ENCODE data around the gene ORC5.

Gene ORC5

DNA sequence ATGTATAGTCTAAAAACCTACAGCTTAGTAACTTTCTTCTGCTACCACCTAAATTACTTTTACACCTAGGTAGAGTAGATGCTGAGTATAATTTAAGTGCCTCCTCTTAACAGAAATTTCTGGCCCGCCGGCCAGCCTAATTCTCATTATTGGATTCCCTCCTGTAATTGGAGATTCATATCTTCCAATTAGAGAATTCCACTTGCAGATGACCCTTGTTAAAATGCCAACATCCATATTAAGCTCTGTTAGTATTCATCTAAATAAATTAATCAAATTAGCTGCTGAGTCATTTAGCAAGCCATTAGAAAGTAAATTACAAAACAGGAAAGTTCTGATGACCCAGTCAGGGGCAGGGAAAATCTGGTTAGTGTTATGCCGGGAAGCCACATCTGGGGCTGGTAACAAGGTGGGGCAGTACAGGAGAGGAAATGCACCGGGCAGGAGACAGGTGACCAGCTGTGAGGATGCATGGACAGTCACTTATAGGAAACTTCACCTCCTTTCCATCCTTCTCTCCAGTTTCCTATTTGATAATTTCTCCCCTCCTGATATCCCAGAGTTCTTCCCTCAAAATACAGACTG, 82.8 kb downstream of the ORC5 start:
- ChIA-PET CTCF (no interaction called here), POLR2A (no interaction called here)
- TF ChIP-seq TARDBP (IDR thresholded peaks at IDR 0.05) (no peak), PKNOX1 (IDR thresholded peaks at IDR 0.05) (no peak), ZNF384 (IDR thresholded peaks at IDR 0.05) (no peak), FOXA1 (IDR thresholded peaks at IDR 0.05) (no peak), LEF1 (IDR thresholded peaks at IDR 0.05; ENCODE audit: borderline replicate concordance) (no peak), FOXK2 (IDR thresholded peaks at IDR 0.05) (no peak), NFRKB (IDR thresholded peaks at IDR 0.05) (no peak), SUZ12 (IDR thresholded peaks at IDR 0.05) (no peak), HDGF (IDR thresholded peaks at IDR 0.05; ENCODE audit: borderline replicate concordance) (no peak), ARNT (IDR thresholded peaks at IDR 0.05) (no peak), CTBP1 (IDR thresholded peaks at IDR 0.05; ENCODE audit: borderline replicate concordance) (no peak), FOXM1 (IDR thresholded peaks at IDR 0.05; ENCODE audit: borderline replicate concordance) (no peak), BHLHE40 (IDR thresholded peaks at IDR 0.05; ENCODE audit: borderline replicate concordance) (no peak), ELF4 (IDR thresholded peaks at IDR 0.05) (no peak), L3MBTL2 (conservative IDR thresholded peaks at IDR 0.05) (no peak)
- no peak for DNase-seq (ENCODE audit: extremely low spot score)

GRCh38 chr7:104124469-104124868, 83.3 kb downstream of the ORC5 start:
- DNase-seq (ENCODE audit: extremely low spot score), result no peak
- CTCF ChIA-PET, result no interaction called here
- TF ChIP-seq CTBP1 (IDR thresholded peaks at IDR 0.05; ENCODE audit: borderline replicate concordance) (no peak), ZNF384 (IDR thresholded peaks at IDR 0.05) (no peak), FOXA1 (IDR thresholded peaks at IDR 0.05) (no peak), LEF1 (IDR thresholded peaks at IDR 0.05; ENCODE audit: borderline replicate concordance) (no peak), HDGF (IDR thresholded peaks at IDR 0.05; ENCODE audit: borderline replicate concordance) (no peak), NFRKB (IDR thresholded peaks at IDR 0.05) (no peak), SP1 (IDR thresholded peaks at IDR 0.05) (no peak), FOXK2 (IDR thresholded peaks at IDR 0.05) (no peak), BHLHE40 (IDR thresholded peaks at IDR 0.05; ENCODE audit: borderline replicate concordance) (no peak), PKNOX1 (IDR thresholded peaks at IDR 0.05) (no peak), ELF4 (IDR thresholded peaks at IDR 0.05) (no peak), FOXM1 (IDR thresholded peaks at IDR 0.05; ENCODE audit: borderline replicate concordance) (no peak), SUZ12 (IDR thresholded peaks at IDR 0.05) (no peak)
- POLR2A ChIA-PET, result no interaction called here

- CTCF ChIA-PET, result no interaction called here
- TF ChIP-seq SUZ12 (IDR thresholded peaks at IDR 0.05), result no peak
- no peak for TF ChIP-seq L3MBTL2 (conservative IDR thresholded peaks at IDR 0.05)
- no peak for TF ChIP-seq FOXK2 (IDR thresholded peaks at IDR 0.05)
- no peak for TF ChIP-seq FOXA1 (IDR thresholded peaks at IDR 0.05)
- TF ChIP-seq LEF1 (IDR thresholded peaks at IDR 0.05; ENCODE audit: borderline replicate concordance), result no peak
- no peak for TF ChIP-seq CTBP1 (IDR thresholded peaks at IDR 0.05; ENCODE audit: borderline replicate concordance)
- no peak for TF ChIP-seq ARNT (IDR thresholded peaks at IDR 0.05)
- POLR2A ChIA-PET, result no interaction called here
- no peak for DNase-seq (ENCODE audit: extremely low spot score)
Measured at GRCh38 chr7:104123786-104124185, 84.0 kb downstream of the ORC5 start.

DNA sequence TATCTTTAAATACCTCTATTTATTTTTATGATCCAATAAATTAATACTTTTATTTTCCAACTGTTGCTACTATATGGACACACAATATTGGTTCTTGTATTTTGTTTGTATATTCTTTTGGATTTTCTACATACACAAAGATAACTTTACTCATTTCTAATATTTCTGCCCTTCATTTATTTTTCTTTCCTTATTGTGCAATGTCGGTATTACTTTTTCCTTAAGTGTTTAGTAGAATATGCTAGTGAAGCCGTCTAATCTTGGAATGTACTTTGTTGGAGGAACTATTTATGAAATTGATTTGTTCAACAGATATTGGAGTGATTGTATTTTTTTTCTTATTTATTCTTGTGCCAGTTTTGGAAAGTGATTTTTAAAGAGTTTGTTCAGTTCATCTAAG, 94.0 kb downstream of the ORC5 start:
- POLR2A ChIA-PET, result no interaction called here
- DNase-seq (ENCODE audit: extremely low spot score), result no peak
- CTCF ChIA-PET, result no interaction called here
- TF ChIP-seq ARNT (IDR thresholded peaks at IDR 0.05) (no peak), FOXA1 (IDR thresholded peaks at IDR 0.05) (no peak), ELF4 (IDR thresholded peaks at IDR 0.05) (no peak), PKNOX1 (IDR thresholded peaks at IDR 0.05) (no peak), SUZ12 (IDR thresholded peaks at IDR 0.05) (no peak), LEF1 (IDR thresholded peaks at IDR 0.05; ENCODE audit: borderline replicate concordance) (no peak), NFRKB (IDR thresholded peaks at IDR 0.05) (no peak), HDGF (IDR thresholded peaks at IDR 0.05; ENCODE audit: borderline replicate concordance) (no peak), SP1 (IDR thresholded peaks at IDR 0.05) (no peak), L3MBTL2 (conservative IDR thresholded peaks at IDR 0.05) (no peak), BHLHE40 (IDR thresholded peaks at IDR 0.05; ENCODE audit: borderline replicate concordance) (no peak), CTBP1 (IDR thresholded peaks at IDR 0.05; ENCODE audit: borderline replicate concordance) (no peak), FOXM1 (IDR thresholded peaks at IDR 0.05; ENCODE audit: borderline replicate concordance) (no peak), TARDBP (IDR thresholded peaks at IDR 0.05) (no peak)

GRCh38 chr7:104112623-104113022, 95.2 kb downstream of the ORC5 start:
- POLR2A ChIA-PET, result no interaction called here
- TF ChIP-seq SP1 (IDR thresholded peaks at IDR 0.05) (no peak), TARDBP (IDR thresholded peaks at IDR 0.05) (no peak), ZNF384 (IDR thresholded peaks at IDR 0.05) (no peak), ARNT (IDR thresholded peaks at IDR 0.05) (no peak), CTBP1 (IDR thresholded peaks at IDR 0.05; ENCODE audit: borderline replicate concordance) (no peak), LEF1 (IDR thresholded peaks at IDR 0.05; ENCODE audit: borderline replicate concordance) (no peak), BHLHE40 (IDR thresholded peaks at IDR 0.05; ENCODE audit: borderline replicate concordance) (no peak), FOXK2 (IDR thresholded peaks at IDR 0.05) (no peak), HDGF (IDR thresholded peaks at IDR 0.05; ENCODE audit: borderline replicate concordance) (no peak), FOXM1 (IDR thresholded peaks at IDR 0.05; ENCODE audit: borderline replicate concordance) (no peak), NFRKB (IDR thresholded peaks at IDR 0.05) (no peak), PKNOX1 (IDR thresholded peaks at IDR 0.05) (no peak), ELF4 (IDR thresholded peaks at IDR 0.05) (no peak), SUZ12 (IDR thresholded peaks at IDR 0.05) (no peak), FOXA1 (IDR thresholded peaks at IDR 0.05) (no peak), L3MBTL2 (conservative IDR thresholded peaks at IDR 0.05) (no peak)
- CTCF ChIA-PET, result no interaction called here
- DNase-seq (ENCODE audit: extremely low spot score), result no peak
